Measurements from ENCODE around the gene ROS1. TPM values are rescaled to one million over a fixed set of nuclear protein-coding genes. Genes with fewer than 3 reads are reported as not detected.

The ROS1 gene
- total RNA-seq, 1 donor from 2014 or later: not detected

DNA sequence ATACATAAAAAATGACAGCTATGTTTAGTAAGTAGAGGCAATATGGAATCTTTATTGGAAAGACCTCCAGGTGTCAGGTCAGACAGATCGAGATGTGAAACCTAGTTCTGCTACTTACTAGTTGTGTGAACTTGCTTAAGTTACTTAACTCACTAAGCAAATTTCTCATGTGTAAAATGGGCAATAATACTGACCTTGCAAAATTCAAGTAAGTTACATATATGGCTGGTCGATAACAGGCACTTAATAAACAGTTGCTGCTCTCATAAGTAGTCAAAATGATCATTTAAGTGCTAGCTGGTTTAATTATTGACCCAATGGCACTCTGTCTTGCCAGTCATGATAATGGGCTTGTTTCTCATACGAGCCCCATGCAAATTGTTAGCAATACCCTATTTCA, 114.4 kb downstream of the ROS1 start:
- H3K9me3 Mint-ChIP-seq (ENCODE audit: unreplicated experiment): no peaks in the 10 kb centered on the region
- Histone ChIP-seq H4K20me1 (ENCODE audit: insufficient read depth, low read length) (no peaks in the 10 kb centered on the region), H2AFZ (ENCODE audit: low read depth, low read length) (no peak overlapping the region), H3K79me2 (ENCODE audit: insufficient read depth, low read length) (no peaks in the 10 kb centered on the region), H3K9me3 (ENCODE audit: insufficient read depth, low read depth, low read length) (no peaks in the 10 kb centered on the region), H3K9ac (ENCODE audit: low read length) (no peak overlapping the region), H3K27me3 (ENCODE audit: insufficient read depth, low read length) (no peaks in the 10 kb centered on the region), H3K4me1 (ENCODE audit: insufficient read depth, low read length) (no peaks in the 10 kb centered on the region), H3K36me3 (ENCODE audit: insufficient read depth, low read length) (no peaks in the 10 kb centered on the region), H3K27ac (ENCODE audit: low read depth, low read length) (no peak overlapping the region), H3K4me3 (ENCODE audit: insufficient read depth, low read depth, low read length) (no peak overlapping the region), H3K4me2 (ENCODE audit: low read length) (no peak overlapping the region)
- H3K4me3 Mint-ChIP-seq (ENCODE audit: unreplicated experiment): no peak overlapping the region
- DNase-seq (ENCODE audit: low read depth) (no peak), FAIRE-seq (no peak)
- H3K27ac Mint-ChIP-seq (ENCODE audit: unreplicated experiment): no peak overlapping the region
- no peak for TF ChIP-seq EZH2 (IDR thresholded peaks at IDR 0.05; ENCODE audit: insufficient read depth, low read length)
- TF ChIP-seq, protein P1, sequence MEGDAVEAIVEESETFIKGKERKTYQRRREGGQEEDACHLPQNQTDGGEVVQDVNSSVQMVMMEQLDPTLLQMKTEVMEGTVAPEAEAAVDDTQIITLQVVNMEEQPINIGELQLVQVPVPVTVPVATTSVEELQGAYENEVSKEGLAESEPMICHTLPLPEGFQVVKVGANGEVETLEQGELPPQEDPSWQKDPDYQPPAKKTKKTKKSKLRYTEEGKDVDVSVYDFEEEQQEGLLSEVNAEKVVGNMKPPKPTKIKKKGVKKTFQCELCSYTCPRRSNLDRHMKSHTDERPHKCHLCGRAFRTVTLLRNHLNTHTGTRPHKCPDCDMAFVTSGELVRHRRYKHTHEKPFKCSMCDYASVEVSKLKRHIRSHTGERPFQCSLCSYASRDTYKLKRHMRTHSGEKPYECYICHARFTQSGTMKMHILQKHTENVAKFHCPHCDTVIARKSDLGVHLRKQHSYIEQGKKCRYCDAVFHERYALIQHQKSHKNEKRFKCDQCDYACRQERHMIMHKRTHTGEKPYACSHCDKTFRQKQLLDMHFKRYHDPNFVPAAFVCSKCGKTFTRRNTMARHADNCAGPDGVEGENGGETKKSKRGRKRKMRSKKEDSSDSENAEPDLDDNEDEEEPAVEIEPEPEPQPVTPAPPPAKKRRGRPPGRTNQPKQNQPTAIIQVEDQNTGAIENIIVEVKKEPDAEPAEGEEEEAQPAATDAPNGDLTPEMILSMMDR (IDR thresholded peaks at IDR 0.05; ENCODE audit: insufficient read depth, low read depth, low read length): no peak
- H3K27me3 Mint-ChIP-seq (ENCODE audit: low read depth, unreplicated experiment): peaks cover 4% of the 10 kb centered on the region
- no peaks in the 10 kb centered on the region for H3K36me3 Mint-ChIP-seq (ENCODE audit: low read depth, unreplicated experiment)
- no peaks in the 10 kb centered on the region for H3K4me1 Mint-ChIP-seq (ENCODE audit: low read depth, unreplicated experiment)

DNA sequence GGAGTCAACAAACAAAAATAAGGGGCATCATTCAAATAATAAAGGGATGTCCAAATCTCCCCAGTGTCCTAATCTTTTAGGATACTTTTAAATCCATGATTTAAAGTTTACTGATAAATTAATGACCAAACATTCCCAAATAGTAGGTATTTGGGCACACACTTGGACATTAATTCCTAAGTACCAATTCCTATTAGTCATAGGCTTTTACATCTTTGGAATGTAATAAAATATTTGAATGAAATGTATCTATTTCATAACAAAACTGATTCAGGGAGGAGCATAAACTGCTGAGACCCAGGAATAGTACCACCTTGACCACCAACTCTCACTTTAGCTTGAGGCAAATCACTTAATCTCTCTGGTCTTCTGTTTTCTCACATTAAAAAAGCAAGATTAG, 116.1 kb downstream of the ROS1 start:
- H3K27ac ChIP-seq (ENCODE audit: low read depth, low read length): no peak overlapping the region
- no peaks in the 10 kb centered on the region for H3K9me3 Mint-ChIP-seq (ENCODE audit: unreplicated experiment)
- no peaks in the 10 kb centered on the region for H3K36me3 ChIP-seq (ENCODE audit: insufficient read depth, low read length)
- H3K4me3 ChIP-seq (ENCODE audit: insufficient read depth, low read depth, low read length): no peak overlapping the region
- peaks cover 4% of the 10 kb centered on the region for H3K27me3 Mint-ChIP-seq (ENCODE audit: low read depth, unreplicated experiment)
- DNase-seq (ENCODE audit: low read depth): no peak
- H3K36me3 Mint-ChIP-seq (ENCODE audit: low read depth, unreplicated experiment): no peaks in the 10 kb centered on the region
- no peak overlapping the region for H3K4me2 ChIP-seq (ENCODE audit: low read length)
- H4K20me1 ChIP-seq (ENCODE audit: insufficient read depth, low read length): no peaks in the 10 kb centered on the region
- no peaks in the 10 kb centered on the region for H3K27me3 ChIP-seq (ENCODE audit: insufficient read depth, low read length)
- no peak overlapping the region for H2AFZ ChIP-seq (ENCODE audit: low read depth, low read length)
- TF ChIP-seq, protein P1 (IDR thresholded peaks at IDR 0.05; ENCODE audit: insufficient read depth, low read depth, low read length): no peak
- no peak for TF ChIP-seq EZH2 (IDR thresholded peaks at IDR 0.05; ENCODE audit: insufficient read depth, low read length)
- H3K4me1 Mint-ChIP-seq (ENCODE audit: low read depth, unreplicated experiment): no peaks in the 10 kb centered on the region
- H3K27ac Mint-ChIP-seq (ENCODE audit: unreplicated experiment): no peak overlapping the region
- no peak for FAIRE-seq
- no peak overlapping the region for H3K4me3 Mint-ChIP-seq (ENCODE audit: unreplicated experiment)
- H3K9me3 ChIP-seq (ENCODE audit: insufficient read depth, low read depth, low read length): no peaks in the 10 kb centered on the region
- no peaks in the 10 kb centered on the region for H3K79me2 ChIP-seq (ENCODE audit: insufficient read depth, low read length)
- H3K4me1 ChIP-seq (ENCODE audit: insufficient read depth, low read length): no peaks in the 10 kb centered on the region
- no peak overlapping the region for H3K9ac ChIP-seq (ENCODE audit: low read length)

DNA sequence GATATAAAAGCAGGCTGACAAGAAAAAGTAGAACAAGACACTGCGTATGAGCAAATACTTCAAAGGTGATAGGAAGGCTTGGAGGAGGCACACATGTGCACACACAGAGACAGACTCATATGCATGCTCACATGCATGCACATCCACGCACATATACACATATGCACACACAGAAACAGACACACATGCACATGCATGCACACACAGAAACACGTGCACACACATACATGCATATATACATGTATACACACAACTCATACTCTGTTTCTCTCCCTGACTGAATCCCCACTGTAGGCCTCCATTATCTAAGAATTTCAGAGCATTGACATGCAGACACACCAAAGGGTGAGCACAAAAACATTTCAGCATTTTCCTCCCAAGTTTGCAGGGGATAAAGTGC, 116.7 kb downstream of the ROS1 start:
- Histone ChIP-seq H3K27ac (ENCODE audit: low read depth, low read length) (no peak overlapping the region), H3K4me1 (ENCODE audit: insufficient read depth, low read length) (no peaks in the 10 kb centered on the region), H3K4me2 (ENCODE audit: low read length) (no peak overlapping the region), H3K79me2 (ENCODE audit: insufficient read depth, low read length) (no peaks in the 10 kb centered on the region), H3K36me3 (ENCODE audit: insufficient read depth, low read length) (no peaks in the 10 kb centered on the region), H2AFZ (ENCODE audit: low read depth, low read length) (no peak overlapping the region), H3K9ac (ENCODE audit: low read length) (no peak overlapping the region), H4K20me1 (ENCODE audit: insufficient read depth, low read length) (no peaks in the 10 kb centered on the region), H3K27me3 (ENCODE audit: insufficient read depth, low read length) (no peaks in the 10 kb centered on the region), H3K4me3 (ENCODE audit: insufficient read depth, low read depth, low read length) (no peak overlapping the region), H3K9me3 (ENCODE audit: insufficient read depth, low read depth, low read length) (no peaks in the 10 kb centered on the region)
- Mint-ChIP-seq H3K4me1 (ENCODE audit: low read depth, unreplicated experiment) (no peaks in the 10 kb centered on the region), H3K36me3 (ENCODE audit: low read depth, unreplicated experiment) (no peaks in the 10 kb centered on the region), H3K27me3 (ENCODE audit: low read depth, unreplicated experiment) (peaks cover 4% of the 10 kb centered on the region), H3K27ac (ENCODE audit: unreplicated experiment) (no peak overlapping the region), H3K4me3 (ENCODE audit: unreplicated experiment) (no peak overlapping the region), H3K9me3 (ENCODE audit: unreplicated experiment) (no peaks in the 10 kb centered on the region)
- FAIRE-seq: no peak
- DNase-seq (ENCODE audit: low read depth): no peak
- no peak for TF ChIP-seq EZH2 (IDR thresholded peaks at IDR 0.05; ENCODE audit: insufficient read depth, low read length)
- TF ChIP-seq, protein P1 (IDR thresholded peaks at IDR 0.05; ENCODE audit: insufficient read depth, low read depth, low read length): no peak
